ENCODE measurements around the gene METTL27. TPM values are rescaled to one million over a fixed set of nuclear protein-coding genes. Genes with fewer than 3 reads are reported as not detected.

METTL27 gene
- total and polyA plus RNA-seq, 9 of the 15 experiments (the other 6 are each of a cell fraction or from before 2014, with no cell fraction given) = 0.08 to 0.82 (median 0.33) TPM; not detected in 4

- no peak for TF ChIP-seq E2F6 (IDR thresholded peaks at IDR 0.05; ENCODE audit: borderline replicate concordance in 1 of 2, extremely low read depth in 1 of 2, insufficient read depth in 1 of 2, insufficient read length in 1 of 2, low read depth in 1 of 2, low read length in 1 of 2, poor library complexity in 1 of 2, severe bottlenecking in 1 of 2)
- TF ChIP-seq BRF1 (IDR thresholded peaks at IDR 0.05; ENCODE audit: borderline replicate concordance, extremely low read depth, insufficient read length) = no peak
- TF ChIP-seq TBL1XR1 (IDR thresholded peaks at IDR 0.05; ENCODE audit: low read length in 2 of 2) = no peak
- TF ChIP-seq CHD7 (IDR thresholded peaks at IDR 0.05; ENCODE audit: low read depth, low read length) = no peak
Measured at GRCh38 chr7:73817121-73817520, 25.2 kb downstream of the METTL27 start (continued).
